Neural cell (in vitro differentiated cells): ENCODE data around the gene MED22. TPM values are rescaled to one million over a fixed set of nuclear protein-coding genes. Genes with fewer than 3 reads are reported as not detected.

Source experiments
- H2AFZ ChIP-seq: fragments of 200-600, 300-800 bp; sonication (generic), shearing (Covaris generic); 2 replicates; pipeline ENCODE4 v1.6.0; 2014; ENCODE audit warnings: low read depth, mild to moderate bottlenecking, antibody characterized with exemption, low read length, moderate library complexity
- H3F3A ChIP-seq: fragments of 200-600 bp; shearing (Covaris generic); 2 replicates; pipeline ENCODE4 v1.6.1; 2016; ENCODE audit warnings: mild to moderate bottlenecking, moderate library complexity, mixed read lengths, antibody characterized with exemption, low read length; ENCODE audit not compliant: insufficient read depth, poor library complexity, severe bottlenecking
- H3K27ac ChIP-seq: fragments of 200-600, 300-800 bp; sonication (generic), shearing (Covaris generic); 2 replicates; pipeline ENCODE4 v1.5.1; 2014; ENCODE audit warnings: mild to moderate bottlenecking, low read length, moderate library complexity
- H3K27me3 ChIP-seq: fragments of 300-800, 200-600 bp; sonication (generic), shearing (Covaris generic); 2 replicates; pipeline ENCODE4 v1.6.0; 2014; ENCODE audit warnings: mild to moderate bottlenecking, low read depth, low read length, moderate library complexity; ENCODE audit not compliant: insufficient read depth
- H3K36me3 ChIP-seq: fragments of 300-800, 200-600 bp; sonication (generic), shearing (Covaris generic); 2 replicates; pipeline ENCODE4 v1.5.1; 2014; ENCODE audit warnings: mild to moderate bottlenecking, antibody characterized with exemption, low read length, moderate library complexity; ENCODE audit not compliant: insufficient read depth
- H3K4me2 ChIP-seq: fragments of 300-800, 200-600 bp; sonication (generic), shearing (Covaris generic); 2 replicates; pipeline ENCODE4 v1.6.0; 2014; ENCODE audit warnings: mild to moderate bottlenecking, low read length
- H3K4me3 ChIP-seq: fragments of 300-800, 200-600 bp; sonication (generic), shearing (Covaris generic); 2 replicates; pipeline ENCODE4 v1.5.1; 2014; ENCODE audit warnings: mild to moderate bottlenecking, low read length, moderate library complexity
- H3K79me2 ChIP-seq: fragments of 200-600 bp; shearing (Covaris generic); replicated peaks from 2 replicates; pipeline ENCODE4 v1.6.0; 2014; ENCODE audit warnings: mild to moderate bottlenecking, low read length, moderate library complexity; ENCODE audit not compliant: insufficient read depth
- H3K9ac ChIP-seq: fragments of 300-800, 200-600 bp; sonication (generic), shearing (Covaris generic); 2 replicates; pipeline ENCODE4 v1.6.1; 2016; ENCODE audit warnings: mild to moderate bottlenecking, low read length, mixed read lengths
- H3K9me2 ChIP-seq: fragments of 200-600 bp; shearing (Covaris generic); 2 replicates; pipeline ENCODE4 v1.6.1; 2016; ENCODE audit warnings: mild to moderate bottlenecking, low read length, mixed read lengths; ENCODE audit not compliant: insufficient read depth
- H3K9me3 ChIP-seq: fragments of 200-600, 300-800 bp; sonication (generic), shearing (Covaris generic); 2 replicates; pipeline ENCODE4 v1.6.1; 2016; ENCODE audit warnings: mild to moderate bottlenecking, mixed run types, low read length, moderate library complexity, mixed read lengths
- H4K20me1 ChIP-seq: fragments of 200-600 bp; shearing (Covaris generic); 2 replicates; pipeline ENCODE4 v1.6.1; 2016; ENCODE audit warnings: mild to moderate bottlenecking, mixed run types; ENCODE audit not compliant: insufficient read depth
- EP300 ChIP-seq: fragments of 450-650 bp; conservative IDR thresholded peaks from 2 replicates; pipeline ENCODE4 v1.6.1; 2014; ENCODE audit warnings: antibody characterized with exemption, mild to moderate bottlenecking, moderate library complexity; ENCODE audit not compliant: poor library complexity, severe bottlenecking
- EZH2 ChIP-seq: fragments of 200-600, 300-800 bp; shearing (Covaris generic), sonication (generic); IDR thresholded peaks from 2 replicates; pipeline ENCODE4 v1.6.1; 2014; ENCODE audit warnings: antibody characterized with exemption, low read length, borderline replicate concordance, mild to moderate bottlenecking; ENCODE audit not compliant: insufficient read depth, poor library complexity, severe bottlenecking
- MXI1 ChIP-seq: fragments of 450-650 bp; conservative IDR thresholded peaks from 2 replicates; pipeline ENCODE4 v1.6.1; 2014; ENCODE audit warnings: antibody characterized with exemption, mild to moderate bottlenecking; ENCODE audit not compliant: poor library complexity, severe bottlenecking
- POLR2AphosphoS5 ChIP-seq: IDR thresholded peaks from 2 replicates; pipeline ENCODE4 v1.6.1; 2012
- RAD21 ChIP-seq: fragments of 450-650 bp; conservative IDR thresholded peaks from 2 replicates; pipeline ENCODE4 v1.6.1; 2014; ENCODE audit warnings: antibody characterized with exemption, mild to moderate bottlenecking, moderate library complexity
- SMC3 ChIP-seq: fragments of 450-650 bp; conservative IDR thresholded peaks from 2 replicates; pipeline ENCODE4 v1.6.1; 2014; ENCODE audit warnings: antibody characterized with exemption, mild to moderate bottlenecking, moderate library complexity; ENCODE audit not compliant: poor library complexity
- TAF1 ChIP-seq: IDR thresholded peaks from 2 replicates; pipeline ENCODE4 v1.6.1; 2012; ENCODE audit warnings: low read depth
- polyA plus RNA-seq: library from polyadenylated mRNA; depleted of rRNA; stranded (reverse); fragments of >200 nt; gene quantifications from 2 replicates; pipeline ENCODE4 v1.2.3, GENCODE V29; 2014
- TF ChIP-seq, protein P1 (sequence below): fragments of 450-650 bp; IDR thresholded peaks from 2 replicates; pipeline ENCODE4 v1.5.1; 2014; ENCODE audit warnings: antibody characterized with exemption, mild to moderate bottlenecking, moderate library complexity; ENCODE audit not compliant: poor library complexity, severe bottlenecking
- TF ChIP-seq, protein P2 (sequence below): IDR thresholded peaks from 2 replicates; pipeline ENCODE4 v1.6.1; 2012; ENCODE audit warnings: borderline replicate concordance

MED22 gene
- polyA plus RNA-seq, 1 donor from 2014 or later: 57.5 TPM

DNA sequence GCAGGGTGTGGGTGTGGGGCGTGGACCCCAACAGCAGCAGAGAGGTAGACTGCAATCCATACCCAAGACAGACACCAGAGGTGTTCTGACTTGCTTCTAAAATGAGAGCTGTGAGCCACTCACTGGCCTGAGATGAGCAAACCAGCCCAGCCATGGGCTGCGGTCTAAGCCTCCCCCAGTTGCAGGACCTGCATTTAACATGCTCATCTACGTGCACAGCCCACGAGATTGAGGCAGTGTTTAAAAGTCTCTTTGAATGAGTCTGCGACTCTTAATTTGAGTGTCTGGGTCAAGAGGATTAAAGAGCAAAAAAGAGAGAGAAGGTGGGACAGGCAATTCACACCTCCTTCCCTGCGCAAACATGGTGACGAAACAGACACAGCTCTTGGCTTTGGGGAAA is 22.0 kb upstream of the MED22 start:
- no peak overlapping the region for H3K4me2 ChIP-seq
- H3K9me3 ChIP-seq: no peaks in the 10 kb centered on the region
- no peak overlapping the region for H2AFZ ChIP-seq
- H3K9ac ChIP-seq: no peak overlapping the region
- H3K4me3 ChIP-seq: no peak overlapping the region
- peaks cover 44% of the 10 kb centered on the region for H3K79me2 ChIP-seq
- H4K20me1 ChIP-seq: no peaks in the 10 kb centered on the region
- H3K36me3 ChIP-seq: no peaks in the 10 kb centered on the region
- H3K27ac ChIP-seq: no peak overlapping the region
- no peaks in the 10 kb centered on the region for H3K27me3 ChIP-seq
- H3K9me2 ChIP-seq: no peaks in the 10 kb centered on the region
- no peak for TF ChIP-seq TAF1
- no peak for TF ChIP-seq POLR2AphosphoS5
- TF ChIP-seq, protein P1, sequence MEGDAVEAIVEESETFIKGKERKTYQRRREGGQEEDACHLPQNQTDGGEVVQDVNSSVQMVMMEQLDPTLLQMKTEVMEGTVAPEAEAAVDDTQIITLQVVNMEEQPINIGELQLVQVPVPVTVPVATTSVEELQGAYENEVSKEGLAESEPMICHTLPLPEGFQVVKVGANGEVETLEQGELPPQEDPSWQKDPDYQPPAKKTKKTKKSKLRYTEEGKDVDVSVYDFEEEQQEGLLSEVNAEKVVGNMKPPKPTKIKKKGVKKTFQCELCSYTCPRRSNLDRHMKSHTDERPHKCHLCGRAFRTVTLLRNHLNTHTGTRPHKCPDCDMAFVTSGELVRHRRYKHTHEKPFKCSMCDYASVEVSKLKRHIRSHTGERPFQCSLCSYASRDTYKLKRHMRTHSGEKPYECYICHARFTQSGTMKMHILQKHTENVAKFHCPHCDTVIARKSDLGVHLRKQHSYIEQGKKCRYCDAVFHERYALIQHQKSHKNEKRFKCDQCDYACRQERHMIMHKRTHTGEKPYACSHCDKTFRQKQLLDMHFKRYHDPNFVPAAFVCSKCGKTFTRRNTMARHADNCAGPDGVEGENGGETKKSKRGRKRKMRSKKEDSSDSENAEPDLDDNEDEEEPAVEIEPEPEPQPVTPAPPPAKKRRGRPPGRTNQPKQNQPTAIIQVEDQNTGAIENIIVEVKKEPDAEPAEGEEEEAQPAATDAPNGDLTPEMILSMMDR: no peak
- no peak for TF ChIP-seq MXI1
- no peak for TF ChIP-seq RAD21
- TF ChIP-seq, protein P2, sequence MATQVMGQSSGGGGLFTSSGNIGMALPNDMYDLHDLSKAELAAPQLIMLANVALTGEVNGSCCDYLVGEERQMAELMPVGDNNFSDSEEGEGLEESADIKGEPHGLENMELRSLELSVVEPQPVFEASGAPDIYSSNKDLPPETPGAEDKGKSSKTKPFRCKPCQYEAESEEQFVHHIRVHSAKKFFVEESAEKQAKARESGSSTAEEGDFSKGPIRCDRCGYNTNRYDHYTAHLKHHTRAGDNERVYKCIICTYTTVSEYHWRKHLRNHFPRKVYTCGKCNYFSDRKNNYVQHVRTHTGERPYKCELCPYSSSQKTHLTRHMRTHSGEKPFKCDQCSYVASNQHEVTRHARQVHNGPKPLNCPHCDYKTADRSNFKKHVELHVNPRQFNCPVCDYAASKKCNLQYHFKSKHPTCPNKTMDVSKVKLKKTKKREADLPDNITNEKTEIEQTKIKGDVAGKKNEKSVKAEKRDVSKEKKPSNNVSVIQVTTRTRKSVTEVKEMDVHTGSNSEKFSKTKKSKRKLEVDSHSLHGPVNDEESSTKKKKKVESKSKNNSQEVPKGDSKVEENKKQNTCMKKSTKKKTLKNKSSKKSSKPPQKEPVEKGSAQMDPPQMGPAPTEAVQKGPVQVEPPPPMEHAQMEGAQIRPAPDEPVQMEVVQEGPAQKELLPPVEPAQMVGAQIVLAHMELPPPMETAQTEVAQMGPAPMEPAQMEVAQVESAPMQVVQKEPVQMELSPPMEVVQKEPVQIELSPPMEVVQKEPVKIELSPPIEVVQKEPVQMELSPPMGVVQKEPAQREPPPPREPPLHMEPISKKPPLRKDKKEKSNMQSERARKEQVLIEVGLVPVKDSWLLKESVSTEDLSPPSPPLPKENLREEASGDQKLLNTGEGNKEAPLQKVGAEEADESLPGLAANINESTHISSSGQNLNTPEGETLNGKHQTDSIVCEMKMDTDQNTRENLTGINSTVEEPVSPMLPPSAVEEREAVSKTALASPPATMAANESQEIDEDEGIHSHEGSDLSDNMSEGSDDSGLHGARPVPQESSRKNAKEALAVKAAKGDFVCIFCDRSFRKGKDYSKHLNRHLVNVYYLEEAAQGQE: no peak
- TF ChIP-seq EP300: no peak
- no peak for TF ChIP-seq EZH2
- no peak for TF ChIP-seq SMC3
- no peaks in the 10 kb centered on the region for H3F3A ChIP-seq

DNA sequence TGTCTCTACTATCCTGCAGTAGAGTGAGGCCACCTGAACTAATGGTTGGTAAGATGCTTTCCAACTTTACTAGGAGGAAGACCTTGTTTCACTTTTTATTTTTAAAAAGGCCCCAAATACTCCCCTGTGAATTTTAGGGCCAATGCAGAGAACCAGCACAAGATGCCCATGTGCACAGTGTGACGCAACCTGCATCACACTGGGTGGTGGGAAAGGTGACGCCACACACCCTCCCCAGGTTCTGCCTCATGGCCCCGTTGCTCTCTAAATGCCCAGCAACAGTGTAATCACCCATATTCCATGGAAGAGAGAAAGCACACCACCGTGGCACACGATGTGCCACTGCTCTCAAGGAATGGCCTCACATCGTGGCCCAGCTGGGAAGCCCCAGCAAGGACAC is 21.5 kb upstream of the MED22 start:
- Histone ChIP-seq H3K27ac (no peak overlapping the region), H3K27me3 (no peaks in the 10 kb centered on the region)

More for the DNA sequence above, 21.5 kb upstream of the MED22 start:
- Histone ChIP-seq H3K9me3 (no peaks in the 10 kb centered on the region), H2AFZ (no peak overlapping the region), H3K9ac (no peak overlapping the region), H3K9me2 (no peaks in the 10 kb centered on the region), H3K79me2 (peaks cover 39% of the 10 kb centered on the region), H3F3A (no peaks in the 10 kb centered on the region), H4K20me1 (no peaks in the 10 kb centered on the region), H3K4me2 (no peak overlapping the region), H3K36me3 (no peaks in the 10 kb centered on the region), H3K4me3 (no peak overlapping the region)
- TF ChIP-seq TAF1 (no peak), EZH2 (no peak), MXI1 (no peak)
- TF ChIP-seq, protein P1: no peak
